ENCODE measurements around the gene KTN1. TPM values are rescaled to one million over a fixed set of nuclear protein-coding genes. Genes with fewer than 3 reads are reported as not detected.
A peak's percentile ranks its signal among the peaks of the same experiment; 100 is the strongest.

Gene KTN1
- total and polyA plus RNA-seq, 2 experiments from 2014 or later, result 119 to 225 TPM

DNA sequence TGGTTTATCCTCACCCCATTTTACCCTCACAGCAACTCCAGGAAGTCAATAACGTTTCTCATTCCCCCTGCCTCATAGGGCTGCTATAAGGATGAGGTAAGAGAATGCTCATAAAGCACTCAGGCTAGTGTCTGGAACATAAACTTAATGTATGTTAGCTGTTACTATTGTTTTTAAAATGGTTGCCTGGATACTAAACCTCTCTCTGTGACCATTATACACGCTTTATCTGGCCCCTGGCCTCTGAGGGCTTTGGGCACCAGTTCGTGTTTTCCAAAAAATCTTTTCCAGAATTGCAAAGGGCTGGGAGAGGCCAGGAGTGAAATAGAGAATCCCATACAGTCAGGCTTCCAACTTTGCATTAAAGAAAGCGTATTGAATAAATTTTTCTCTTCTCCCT lies 113.9 kb downstream of the KTN1 start:
- Histone ChIP-seq H3K9ac (no peak overlapping the region), H3K27me3 (replicated peaks; ENCODE audit: insufficient read depth) (no peaks in the 10 kb centered on the region), H3F3A (ENCODE audit: insufficient read depth) (peaks cover 11% of the 10 kb centered on the region), H3K36me3 (ENCODE audit: low read depth) (no peaks in the 10 kb centered on the region; the same call in 1 of the 2 replicates), H3K27ac (no peak overlapping the region), H3K9me2 (ENCODE audit: insufficient read depth) (no peaks in the 10 kb centered on the region), H3K4me1 (ENCODE audit: insufficient read depth) (peaks cover 19% of the 10 kb centered on the region), H3K4me3 (no peak overlapping the region), H3K4me2 (ENCODE audit: unreplicated experiment) (no peak overlapping the region), H4K20me1 (ENCODE audit: insufficient read depth) (no peaks in the 10 kb centered on the region), H3K79me2 (ENCODE audit: insufficient read depth) (no peaks in the 10 kb centered on the region), H2AFZ (no peak overlapping the region), H3K9me3 (ENCODE audit: low read depth) (no peaks in the 10 kb centered on the region)
- in situ Hi-C loops (cut with MboI), result no loop called here
- 77% methylated on average over 4 of the region's 4 CpGs for WGBS, 2 experiments (ENCODE audit: low coverage in 1 of 2, low lambda C conversion rate in 2 of 2, missing lambda C conversion rate in 2 of 2)
- TF ChIP-seq EZH2 (IDR thresholded peaks at IDR 0.05; ENCODE audit: insufficient read depth, poor library complexity, severe bottlenecking) (no peak), EZH2phosphoT487 (IDR thresholded peaks at IDR 0.05; ENCODE audit: insufficient read depth, low read depth) (no peak)
- no peak for DNase-seq

DNA sequence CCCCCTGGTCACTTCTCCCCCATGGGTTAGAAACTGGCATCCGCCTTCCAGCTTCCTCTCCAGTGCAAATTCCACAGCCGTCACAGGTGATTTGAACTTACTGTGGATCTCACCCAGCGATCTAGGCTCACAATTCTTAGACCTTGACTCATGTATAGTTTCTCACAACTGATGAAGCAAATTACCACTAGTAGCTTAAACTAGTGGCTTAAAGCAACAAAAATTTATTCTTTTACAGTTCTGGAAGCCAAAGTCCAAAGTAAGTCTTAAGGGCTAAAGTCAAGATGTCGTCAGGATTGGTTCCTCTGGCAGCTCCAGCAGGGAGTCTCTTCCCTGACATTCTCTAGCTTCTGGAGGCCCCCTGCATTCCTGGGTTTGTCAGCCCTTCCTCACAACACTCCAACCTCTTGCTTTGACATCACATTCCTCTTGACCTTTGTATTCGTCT lies 117.4 kb downstream of the KTN1 start:
- Histone ChIP-seq H3K9ac (no peak overlapping the region), H3K4me3 (no peak overlapping the region), H3F3A (ENCODE audit: insufficient read depth) (peaks cover 14% of the 10 kb centered on the region), H3K9me3 (ENCODE audit: low read depth) (no peaks in the 10 kb centered on the region), H3K27me3 (replicated peaks; ENCODE audit: insufficient read depth) (no peaks in the 10 kb centered on the region), H3K27ac (no peak overlapping the region), H3K79me2 (ENCODE audit: insufficient read depth) (no peaks in the 10 kb centered on the region), H3K9me2 (ENCODE audit: insufficient read depth) (no peaks in the 10 kb centered on the region), H2AFZ (no peak overlapping the region), H3K36me3 (ENCODE audit: low read depth) (no peaks in the 10 kb centered on the region; the same call in 1 of the 2 replicates), H3K4me2 (ENCODE audit: unreplicated experiment) (no peak overlapping the region), H4K20me1 (ENCODE audit: insufficient read depth) (no peaks in the 10 kb centered on the region), H3K4me1 (ENCODE audit: insufficient read depth) (peaks cover 22% of the 10 kb centered on the region)
- WGBS, 2 experiments (ENCODE audit: low coverage in 1 of 2, low lambda C conversion rate in 2 of 2, missing lambda C conversion rate in 2 of 2), result 88 to 89% methylated on average over 5 of the region's 5 CpGs
- in situ Hi-C loops (cut with MboI), result no loop called here
- TF ChIP-seq EZH2phosphoT487 (IDR thresholded peaks at IDR 0.05; ENCODE audit: insufficient read depth, low read depth), result no peak
- no peak for TF ChIP-seq EZH2 (IDR thresholded peaks at IDR 0.05; ENCODE audit: insufficient read depth, poor library complexity, severe bottlenecking)
- DNase-seq, result no peak

DNA sequence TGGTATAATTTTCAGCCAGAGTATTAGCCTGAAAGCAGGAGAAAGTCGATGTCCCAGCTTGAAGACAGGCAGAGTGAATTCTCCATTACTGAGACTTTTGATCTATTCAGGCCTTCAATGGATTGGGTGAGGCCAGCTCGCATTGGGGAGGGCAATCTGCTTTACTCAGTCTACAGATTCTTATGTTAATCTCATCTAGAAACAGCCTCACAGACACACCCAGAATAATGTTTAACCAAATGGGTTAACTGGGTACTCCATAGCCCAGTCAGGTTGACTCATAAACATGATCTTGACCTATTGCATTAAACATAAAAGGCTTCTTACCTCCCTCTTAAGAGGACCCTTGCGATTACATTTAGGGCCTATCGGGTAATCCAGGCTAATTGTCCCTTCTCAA lies 118.0 kb downstream of the KTN1 start:
- H2AFZ ChIP-seq, result no peak overlapping the region
- WGBS, 2 experiments (ENCODE audit: low coverage in 1 of 2, low lambda C conversion rate in 2 of 2, missing lambda C conversion rate in 2 of 2), result 95 to 97% methylated on average over 4 of the region's 4 CpGs
- H3K27me3 ChIP-seq (replicated peaks; ENCODE audit: insufficient read depth), result no peaks in the 10 kb centered on the region
- no peak overlapping the region for H3K4me2 ChIP-seq (ENCODE audit: unreplicated experiment)
- H3F3A ChIP-seq (ENCODE audit: insufficient read depth), result peaks cover 14% of the 10 kb centered on the region
- no peaks in the 10 kb centered on the region for H3K9me3 ChIP-seq (ENCODE audit: low read depth)
- no peaks in the 10 kb centered on the region; the same call in 1 of the 2 replicates for H3K36me3 ChIP-seq (ENCODE audit: low read depth)
- H3K27ac ChIP-seq, result no peak overlapping the region
- peaks cover 22% of the 10 kb centered on the region for H3K4me1 ChIP-seq (ENCODE audit: insufficient read depth)
- in situ Hi-C loops (cut with MboI), result no loop called here
- no peaks in the 10 kb centered on the region for H3K9me2 ChIP-seq (ENCODE audit: insufficient read depth)
- no peak for DNase-seq
- TF ChIP-seq EZH2 (IDR thresholded peaks at IDR 0.05; ENCODE audit: insufficient read depth, poor library complexity, severe bottlenecking) (no peak), EZH2phosphoT487 (IDR thresholded peaks at IDR 0.05; ENCODE audit: insufficient read depth, low read depth) (no peak)
- no peak overlapping the region for H3K4me3 ChIP-seq
- no peaks in the 10 kb centered on the region for H3K79me2 ChIP-seq (ENCODE audit: insufficient read depth)
- H3K9ac ChIP-seq, result no peak overlapping the region
- H4K20me1 ChIP-seq (ENCODE audit: insufficient read depth), result no peaks in the 10 kb centered on the region

DNA sequence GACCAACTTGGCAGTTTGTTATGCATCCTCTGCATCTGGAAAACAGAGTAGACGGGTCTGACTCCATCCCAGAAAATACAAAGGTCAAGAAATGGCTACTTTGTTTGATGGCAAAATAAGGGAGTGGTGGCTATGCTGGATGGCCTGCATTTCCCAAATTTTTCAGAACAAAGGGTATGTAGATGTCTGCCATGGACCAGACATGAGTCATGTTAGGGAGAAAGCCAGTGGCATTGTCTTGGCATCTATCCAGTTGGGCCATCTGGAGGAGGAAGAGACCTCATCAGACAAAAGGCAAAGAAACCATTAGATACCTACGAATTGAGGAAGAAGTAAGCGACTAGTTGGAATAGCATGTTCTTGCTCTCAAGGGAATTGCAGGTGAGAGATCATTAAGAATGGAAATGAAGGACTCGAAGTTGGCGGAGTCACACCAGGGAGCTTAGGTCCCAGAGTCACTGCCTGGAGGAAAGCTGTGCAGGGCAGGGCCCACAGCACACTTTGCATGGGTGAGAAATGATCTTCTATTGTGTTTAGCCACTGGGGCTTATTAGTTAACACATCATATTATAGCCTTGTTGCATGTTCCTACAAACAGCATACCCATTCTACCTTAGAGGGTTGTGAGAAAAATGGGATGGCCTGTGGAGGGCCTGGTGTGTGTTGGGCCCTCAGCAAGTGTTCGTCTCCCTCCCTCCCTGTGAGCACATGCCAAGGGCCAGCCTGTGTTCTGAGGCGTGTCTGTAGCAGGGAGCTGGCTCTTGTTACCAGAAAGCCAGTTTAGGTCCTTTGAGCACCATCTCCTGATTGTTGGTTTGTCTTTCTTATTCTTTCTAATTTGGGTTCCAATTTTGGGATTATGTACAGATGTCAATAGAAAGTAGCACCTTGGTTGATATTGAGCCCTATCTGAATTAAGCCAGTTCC lies 119.4 kb downstream of the KTN1 start:
- Histone ChIP-seq H3K4me3 (no peak overlapping the region), H3K4me2 (ENCODE audit: unreplicated experiment) (peak overlapping the region; percentile 4), H3K79me2 (ENCODE audit: insufficient read depth) (no peaks in the 10 kb centered on the region), H3F3A (ENCODE audit: insufficient read depth) (peaks cover 14% of the 10 kb centered on the region), H4K20me1 (ENCODE audit: insufficient read depth) (no peaks in the 10 kb centered on the region), H3K36me3 (ENCODE audit: low read depth) (no peaks in the 10 kb centered on the region), H3K27me3 (replicated peaks; ENCODE audit: insufficient read depth) (no peaks in the 10 kb centered on the region), H3K9ac (no peak overlapping the region), H3K9me3 (ENCODE audit: low read depth) (no peaks in the 10 kb centered on the region), H3K27ac (no peak overlapping the region), H3K9me2 (ENCODE audit: insufficient read depth) (no peaks in the 10 kb centered on the region), H3K4me1 (ENCODE audit: insufficient read depth) (peaks cover 22% of the 10 kb centered on the region), H2AFZ (no peak overlapping the region)
- TF ChIP-seq EZH2phosphoT487 (IDR thresholded peaks at IDR 0.05; ENCODE audit: insufficient read depth, low read depth), result no peak
- TF ChIP-seq EZH2 (IDR thresholded peaks at IDR 0.05; ENCODE audit: insufficient read depth, poor library complexity, severe bottlenecking), result no peak
- peak; percentile 60 for DNase-seq
- in situ Hi-C loops (cut with MboI), result no loop called here
- 85% methylated on average over 7 of the region's 7 CpGs for WGBS, 2 experiments (ENCODE audit: low coverage in 1 of 2, low lambda C conversion rate in 2 of 2, missing lambda C conversion rate in 2 of 2)

Measured in GM23248 (cell line).